Measurements from ENCODE around the gene IGSF9B. TPM values are rescaled to one million over a fixed set of nuclear protein-coding genes. Genes with fewer than 3 reads are reported as not detected.

The IGSF9B gene
- polyA plus RNA-seq, 1 donor (not counting 4 experiments of a cell fraction or from before 2014, with no cell fraction given), result 0.66 TPM

GRCh38 chr11:133999355-133999754, 42.6 kb upstream of the IGSF9B start:
- dilution Hi-C loops (cut with MboI; ENCODE audit: extremely low pct_ligation_motif_present, low sequenced_read_pairs), result no loop called here
- FAIRE-seq, result no peak
- no peaks in the 10 kb centered on the region for H4K20me1 ChIP-seq (ENCODE audit: control insufficient read depth, extremely low read depth, insufficient read depth, low read length)
- no peaks in the 10 kb centered on the region for H3K79me2 ChIP-seq (ENCODE audit: control insufficient read depth, insufficient read depth, low read length)
- no peaks in the 10 kb centered on the region for H3K36me3 ChIP-seq (ENCODE audit: control insufficient read depth in 2 of 2, extremely low read depth in 1 of 2, insufficient read depth in 2 of 2, low read length in 2 of 2)
- no peak overlapping the region for H3K4me2 ChIP-seq (ENCODE audit: control insufficient read depth, extremely low read depth, insufficient read depth, low read depth, low read length)
- H3K27ac ChIP-seq (ENCODE audit: control insufficient read depth, insufficient read depth, low read length), result no peak overlapping the region
- H3K27me3 ChIP-seq (ENCODE audit: control insufficient read depth, extremely low read depth, insufficient read depth, low read length), result no peaks in the 10 kb centered on the region
- no peaks in the 10 kb centered on the region for H3K4me1 ChIP-seq (ENCODE audit: control insufficient read depth, extremely low read depth, insufficient read depth, low read length)
- H2AFZ ChIP-seq (ENCODE audit: control insufficient read depth, low read length), result no peak overlapping the region
- H3K9me3 ChIP-seq (ENCODE audit: control insufficient read depth, low read depth, low read length), result no peaks in the 10 kb centered on the region
- no peak for TF ChIP-seq EZH2 (IDR thresholded peaks at IDR 0.05; ENCODE audit: low read length)
- TF ChIP-seq, protein P1, sequence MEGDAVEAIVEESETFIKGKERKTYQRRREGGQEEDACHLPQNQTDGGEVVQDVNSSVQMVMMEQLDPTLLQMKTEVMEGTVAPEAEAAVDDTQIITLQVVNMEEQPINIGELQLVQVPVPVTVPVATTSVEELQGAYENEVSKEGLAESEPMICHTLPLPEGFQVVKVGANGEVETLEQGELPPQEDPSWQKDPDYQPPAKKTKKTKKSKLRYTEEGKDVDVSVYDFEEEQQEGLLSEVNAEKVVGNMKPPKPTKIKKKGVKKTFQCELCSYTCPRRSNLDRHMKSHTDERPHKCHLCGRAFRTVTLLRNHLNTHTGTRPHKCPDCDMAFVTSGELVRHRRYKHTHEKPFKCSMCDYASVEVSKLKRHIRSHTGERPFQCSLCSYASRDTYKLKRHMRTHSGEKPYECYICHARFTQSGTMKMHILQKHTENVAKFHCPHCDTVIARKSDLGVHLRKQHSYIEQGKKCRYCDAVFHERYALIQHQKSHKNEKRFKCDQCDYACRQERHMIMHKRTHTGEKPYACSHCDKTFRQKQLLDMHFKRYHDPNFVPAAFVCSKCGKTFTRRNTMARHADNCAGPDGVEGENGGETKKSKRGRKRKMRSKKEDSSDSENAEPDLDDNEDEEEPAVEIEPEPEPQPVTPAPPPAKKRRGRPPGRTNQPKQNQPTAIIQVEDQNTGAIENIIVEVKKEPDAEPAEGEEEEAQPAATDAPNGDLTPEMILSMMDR (optimal IDR thresholded peaks at IDR 0.05 in 1 of 3, IDR thresholded peaks at IDR 0.05 in 1 of 3, conservative IDR thresholded peaks at IDR 0.05 in 1 of 3; ENCODE audit: extremely low read depth in 1 of 3, insufficient read depth in 2 of 3, low read length in 3 of 3), result no peak
- H3K9ac ChIP-seq (ENCODE audit: control insufficient read depth, extremely low read depth, insufficient read depth, low read length), result no peak overlapping the region
- H3K9me1 ChIP-seq (ENCODE audit: control insufficient read depth, extremely low read depth, insufficient read depth, low read length), result no peaks in the 10 kb centered on the region
- no peak for DNase-seq (ENCODE audit: low read depth, low spot score)
- H3K4me3 ChIP-seq (ENCODE audit: control insufficient read depth in 2 of 3, extremely low read depth in 1 of 3, insufficient read depth in 2 of 3, low read depth in 1 of 3, low read length in 3 of 3), result no peak overlapping the region

DNA sequence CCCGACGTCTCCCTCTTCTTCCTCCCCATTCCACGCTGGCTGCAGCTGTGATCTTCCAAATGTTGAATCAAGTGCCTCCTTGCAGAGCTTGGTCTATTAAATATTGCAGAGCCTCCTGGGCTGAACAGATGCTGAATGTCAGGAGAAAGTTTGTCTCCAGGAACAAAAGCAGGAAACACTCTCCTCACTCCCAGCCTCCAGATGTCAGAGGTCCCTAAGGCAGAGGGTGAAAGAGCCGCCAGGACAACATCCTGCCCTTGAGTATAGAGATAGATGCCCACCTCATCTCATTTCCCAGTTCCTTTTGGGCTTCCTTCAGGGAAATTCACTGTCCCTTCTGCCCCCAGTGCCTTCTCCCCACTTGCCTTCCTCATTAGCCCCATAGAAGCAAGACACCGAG, 40.8 kb upstream of the IGSF9B start:
- TF ChIP-seq, protein P1 (optimal IDR thresholded peaks at IDR 0.05 in 1 of 3, IDR thresholded peaks at IDR 0.05 in 1 of 3, conservative IDR thresholded peaks at IDR 0.05 in 1 of 3; ENCODE audit: extremely low read depth in 1 of 3, insufficient read depth in 2 of 3, low read length in 3 of 3), result no peak
- no peak for TF ChIP-seq EZH2 (IDR thresholded peaks at IDR 0.05; ENCODE audit: low read length)
- Histone ChIP-seq H3K79me2 (ENCODE audit: control insufficient read depth, insufficient read depth, low read length) (no peaks in the 10 kb centered on the region), H3K9me3 (ENCODE audit: control insufficient read depth, low read depth, low read length) (no peaks in the 10 kb centered on the region), H3K9me1 (ENCODE audit: control insufficient read depth, extremely low read depth, insufficient read depth, low read length) (no peaks in the 10 kb centered on the region), H3K4me1 (ENCODE audit: control insufficient read depth, extremely low read depth, insufficient read depth, low read length) (no peaks in the 10 kb centered on the region), H3K36me3 (ENCODE audit: control insufficient read depth in 2 of 2, extremely low read depth in 1 of 2, insufficient read depth in 2 of 2, low read length in 2 of 2) (no peaks in the 10 kb centered on the region), H3K9ac (ENCODE audit: control insufficient read depth, extremely low read depth, insufficient read depth, low read length) (no peak overlapping the region), H3K27me3 (ENCODE audit: control insufficient read depth, extremely low read depth, insufficient read depth, low read length) (no peaks in the 10 kb centered on the region), H3K4me3 (ENCODE audit: control insufficient read depth in 2 of 3, extremely low read depth in 1 of 3, insufficient read depth in 2 of 3, low read depth in 1 of 3, low read length in 3 of 3) (no peak overlapping the region), H3K27ac (ENCODE audit: control insufficient read depth, insufficient read depth, low read length) (no peak overlapping the region), H4K20me1 (ENCODE audit: control insufficient read depth, extremely low read depth, insufficient read depth, low read length) (no peaks in the 10 kb centered on the region), H2AFZ (ENCODE audit: control insufficient read depth, low read length) (no peak overlapping the region), H3K4me2 (ENCODE audit: control insufficient read depth, extremely low read depth, insufficient read depth, low read depth, low read length) (no peak overlapping the region)
- dilution Hi-C loops (cut with MboI; ENCODE audit: extremely low pct_ligation_motif_present, low sequenced_read_pairs), result no loop called here
- no peak for DNase-seq (ENCODE audit: low read depth, low spot score)
- FAIRE-seq, result no peak

Measured in keratinocyte (primary cell).